ENCODE measurements around the gene MYO10.
"Not testable (repeated sequence)": the region's sequence is repeated elsewhere in the genome, so short reads cannot be mapped to it uniquely, and the experiment has no call there.

Gene MYO10

DNA sequence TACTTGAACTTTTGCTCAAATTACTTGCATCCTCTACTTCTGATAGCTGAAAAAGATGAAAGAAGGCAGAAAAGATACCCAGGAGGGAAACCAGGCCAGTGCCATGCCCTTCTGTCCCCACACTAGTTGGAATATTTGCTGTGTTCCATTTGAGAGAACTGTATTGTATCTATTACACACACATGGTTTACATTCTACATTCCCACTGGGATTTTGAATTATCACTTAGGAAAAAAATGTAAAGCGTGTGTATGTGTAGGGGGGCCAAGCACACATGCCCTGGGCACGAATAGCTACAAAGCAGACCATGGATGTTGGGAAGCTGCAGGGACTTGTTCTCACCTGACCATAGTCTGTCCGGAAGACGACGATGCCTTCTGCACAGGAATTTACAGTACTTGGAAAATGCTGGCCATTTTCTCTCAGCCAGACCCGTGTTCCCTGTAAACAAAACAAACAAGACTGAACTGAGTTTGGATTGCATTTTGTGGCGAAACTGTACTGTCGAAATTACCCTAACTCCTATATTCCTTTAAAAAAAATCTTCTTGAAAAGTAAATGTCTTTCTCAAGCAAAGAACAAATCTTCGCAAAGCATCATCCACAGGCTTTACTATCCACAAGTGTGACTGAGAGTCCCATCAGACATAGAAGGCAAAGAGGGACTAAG is 58.7 kb downstream of the MYO10 start:
- no peak overlapping the region for H3K4me3 ChIP-seq (replicated peaks in 1 of 2; ENCODE audit: low read depth in 2 of 2, low read length in 2 of 2)
- DNase-seq (ENCODE audit: low read depth in 2 of 2), result no peak
- TF ChIP-seq CTCF (IDR thresholded peaks at IDR 0.05; ENCODE audit: low read depth, low read length), result no peak

DNA sequence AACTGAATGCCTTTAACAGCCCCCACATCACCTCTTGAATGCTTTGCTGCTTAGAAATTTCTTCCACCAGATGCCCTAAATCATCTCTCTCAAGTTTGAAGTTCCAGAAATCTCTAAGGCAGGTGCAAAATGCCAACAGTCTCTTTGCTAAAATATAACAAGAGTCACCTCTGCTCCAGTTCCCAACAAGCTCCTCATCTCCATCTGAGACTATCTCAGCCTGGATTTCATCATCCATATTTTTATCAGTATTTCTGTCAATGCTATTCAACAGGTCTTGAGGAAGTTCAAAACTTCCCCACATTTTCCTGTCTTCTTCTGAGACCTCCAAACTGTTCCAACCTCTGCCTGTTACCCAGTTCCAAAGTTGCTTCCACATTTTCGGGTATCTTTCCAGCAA is 61.7 kb downstream of the MYO10 start:
- H3K4me3 ChIP-seq (replicated peaks in 1 of 2; ENCODE audit: low read depth in 2 of 2, low read length in 2 of 2); DNase-seq (ENCODE audit: low read depth in 2 of 2): not testable (repeated sequence)

- H3K4me3 ChIP-seq (replicated peaks in 1 of 2; ENCODE audit: low read depth in 2 of 2, low read length in 2 of 2), result no peak overlapping the region
- DNase-seq (ENCODE audit: low read depth in 2 of 2), result peak; percentile 42 to 61
- no peak for TF ChIP-seq CTCF (IDR thresholded peaks at IDR 0.05; ENCODE audit: low read depth, low read length)
These were observed 64.2 kb downstream of the MYO10 start for GRCh38 chr5:16871746-16872339.

DNA sequence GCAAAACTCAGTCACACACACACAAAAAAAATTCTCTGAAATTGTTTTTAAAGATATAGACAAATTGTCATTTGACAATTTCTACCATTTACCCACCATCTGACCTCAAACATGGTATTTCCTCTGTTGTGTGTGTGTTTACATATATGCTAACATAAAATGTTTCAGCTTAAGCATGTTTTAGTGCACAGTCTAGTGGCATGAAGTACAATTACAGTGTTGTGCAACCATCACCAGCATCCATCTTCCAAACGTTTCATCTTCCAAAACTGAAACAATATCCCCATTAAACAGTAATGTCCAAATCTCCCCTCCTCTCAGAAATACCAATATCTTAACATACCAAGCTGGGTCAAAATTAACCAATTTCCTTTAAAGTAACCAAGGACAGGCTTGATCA is 65.2 kb downstream of the MYO10 start:
- no peak for TF ChIP-seq CTCF (IDR thresholded peaks at IDR 0.05; ENCODE audit: low read depth, low read length)
- no peak overlapping the region for H3K4me3 ChIP-seq (replicated peaks in 1 of 2; ENCODE audit: low read depth in 2 of 2, low read length in 2 of 2)
- DNase-seq (ENCODE audit: low read depth in 2 of 2), result no peak

- no peak overlapping the region for H3K4me3 ChIP-seq (replicated peaks in 1 of 2; ENCODE audit: low read depth in 2 of 2, low read length in 2 of 2)
- DNase-seq (ENCODE audit: low read depth in 2 of 2), result peak in 1 of 2 donors; percentile 70
These were observed 66.0 kb downstream of the MYO10 start for GRCh38 chr5:16869821-16870796.

DNA sequence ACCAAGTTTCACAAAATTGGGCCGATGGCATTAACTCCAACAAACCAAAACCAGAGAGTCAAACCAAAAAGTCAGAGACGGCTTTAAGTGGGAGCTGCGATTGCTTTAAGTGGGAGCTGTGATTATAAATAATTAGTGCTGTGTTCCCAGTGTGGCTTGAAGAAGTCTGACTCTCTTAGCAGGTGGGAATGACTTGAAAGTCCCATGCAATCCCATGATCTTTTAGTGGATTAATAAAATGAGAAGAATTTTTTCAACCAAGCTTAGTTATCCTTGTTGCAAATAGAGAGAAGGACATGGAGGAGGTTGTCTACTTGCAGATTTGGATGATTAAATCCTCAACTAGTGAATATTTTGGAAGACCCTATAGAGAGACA is 68.5 kb downstream of the MYO10 start:
- no peak for DNase-seq (ENCODE audit: low read depth in 2 of 2)
- TF ChIP-seq CTCF (IDR thresholded peaks at IDR 0.05; ENCODE audit: low read depth, low read length), result no peak
- H3K4me3 ChIP-seq (replicated peaks in 1 of 2; ENCODE audit: low read depth in 2 of 2, low read length in 2 of 2), result no peak overlapping the region

More at GRCh38 chr5:16869821-16870796, 66.0 kb downstream of the MYO10 start:
- TF ChIP-seq CTCF (IDR thresholded peaks at IDR 0.05; ENCODE audit: low read depth, low read length), result no peak

All from cardiac fibroblast (primary cell).